Activated naive CD4-positive, alpha-beta T cell treated with anti-CD3 and anti-CD28 coated beads, Interleukin-2, amount 50 U/mL, for 16 hours (primary cell): Measurements from ENCODE around the gene OR10W1.

Experiments used
- DNase-seq: peaks from one replicate; pipeline ENCODE4 v3.0.0-alpha.2; 2020

Gene OR10W1

DNA sequence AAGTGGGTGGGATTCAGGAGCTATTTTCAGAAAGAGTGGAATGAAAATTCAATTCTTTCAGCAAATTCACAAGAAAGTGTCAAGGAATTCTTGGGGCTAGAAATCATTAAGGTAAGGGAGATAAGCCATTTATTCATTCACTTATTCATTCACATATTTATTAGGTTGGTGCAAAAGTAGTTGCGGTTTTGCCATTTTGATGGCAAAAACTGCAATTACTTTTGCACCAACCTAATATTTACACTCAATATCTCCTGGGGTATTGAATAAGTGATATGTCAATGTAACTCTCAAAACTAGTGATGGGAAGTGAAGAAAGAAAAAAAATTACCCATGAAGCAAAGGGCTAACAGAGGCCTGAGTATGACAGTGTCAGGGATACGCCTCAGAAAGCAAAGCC is at the start of gene OR10W1:
TSS of gene OR10W1 (minus strand) at position 119 of the 400 bp plus-strand sequence. CDS start 402 bp downstream, outside the sequence.
- no peak for DNase-seq

- DNase-seq = no peak
Observed at GRCh38 chr11:58316142-58316541, 48.1 kb upstream of the OR10W1 start.

- no peak for DNase-seq
Observed at GRCh38 chr11:58301576-58301975, 33.5 kb upstream of the OR10W1 start.

DNA sequence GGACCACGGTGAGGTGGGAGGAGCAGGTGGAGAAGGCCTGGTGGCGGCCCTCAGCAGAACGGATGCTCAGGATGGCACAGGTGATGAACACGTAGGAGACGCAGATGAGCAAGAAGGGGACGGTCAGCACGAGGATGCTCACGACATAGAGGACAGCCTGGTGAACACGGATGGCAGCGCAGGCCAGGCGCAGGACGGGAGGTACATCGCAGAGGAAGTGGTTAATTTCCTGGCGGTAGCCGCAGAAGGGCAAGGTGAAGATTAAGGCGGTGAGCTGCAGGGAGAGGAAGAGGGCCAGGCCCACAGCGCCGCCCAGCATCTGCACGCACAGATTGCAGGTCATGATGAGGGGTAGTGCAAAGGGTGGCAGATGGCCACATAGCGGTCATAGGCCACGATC is 24.0 kb upstream of the OR10W1 start:
- DNase-seq = no peak

- no peak for DNase-seq
Observed at GRCh38 chr11:58289266-58289665, 21.2 kb upstream of the OR10W1 start.

DNA sequence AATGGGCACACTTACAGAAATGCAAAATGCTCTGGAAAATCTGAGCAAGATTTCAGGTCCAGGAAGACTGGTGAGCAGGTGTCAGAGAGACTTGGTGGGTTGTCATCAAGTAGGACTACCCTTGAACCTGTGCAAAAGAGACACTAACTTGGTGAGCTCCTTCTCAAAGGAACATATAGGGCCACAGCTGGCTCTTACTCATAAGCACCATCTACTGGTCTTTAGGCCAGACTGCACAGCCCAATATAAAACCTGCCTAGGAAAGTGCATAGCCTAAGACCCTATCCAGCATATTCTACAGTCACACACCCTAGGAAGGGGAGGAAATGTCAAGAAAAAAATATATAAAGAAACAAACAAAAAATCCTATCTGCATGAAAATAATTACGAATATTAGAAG is 18.2 kb upstream of the OR10W1 start:
- DNase-seq = no peak

GRCh38 chr11:58285483-58286040 is 17.5 kb upstream of the OR10W1 start:
- no peak for DNase-seq

GRCh38 chr11:58276151-58276550 is 8.1 kb upstream of the OR10W1 start:
- DNase-seq = no peak

DNA sequence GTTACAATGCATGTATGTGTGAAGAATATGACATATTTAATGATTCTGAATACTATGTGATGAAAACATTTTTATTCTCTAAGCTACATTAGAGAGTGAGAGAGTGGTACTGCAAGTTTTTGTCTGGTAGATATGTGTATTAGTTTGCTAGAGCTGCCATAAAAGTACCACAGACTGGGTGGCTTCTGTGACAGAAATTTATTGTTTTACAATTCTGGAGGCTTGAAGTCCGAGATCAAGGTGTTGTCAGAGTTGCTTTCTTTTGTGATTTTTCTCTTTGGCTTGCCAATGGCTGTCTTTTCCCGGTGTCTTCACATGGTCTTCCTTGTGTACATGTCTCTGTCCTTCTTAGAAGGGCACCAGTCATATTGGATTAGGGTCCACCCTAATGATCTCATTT is 6.9 kb upstream of the OR10W1 start:
- DNase-seq = no peak

DNA sequence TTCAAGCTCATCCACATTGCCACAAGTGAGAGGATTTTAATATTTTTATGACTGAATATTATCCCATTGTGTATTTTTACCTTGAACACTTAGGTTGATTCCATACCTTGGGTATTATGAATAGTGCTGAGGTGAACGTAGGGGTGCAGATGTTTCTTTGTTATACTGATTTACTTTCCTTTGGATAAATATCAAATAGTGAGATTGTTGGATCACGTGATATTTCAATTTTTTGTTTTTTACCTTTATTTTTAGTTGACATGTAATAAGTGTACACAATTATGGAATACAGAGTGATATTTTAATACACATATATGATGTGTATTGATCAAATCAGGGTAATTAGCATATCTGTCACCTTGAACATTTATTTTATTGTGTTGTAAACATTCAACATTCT is 8.1 kb downstream of the OR10W1 start:
- no peak for DNase-seq

- DNase-seq = no peak
Observed at GRCh38 chr11:58254936-58255335, 13.1 kb downstream of the OR10W1 start.

DNA sequence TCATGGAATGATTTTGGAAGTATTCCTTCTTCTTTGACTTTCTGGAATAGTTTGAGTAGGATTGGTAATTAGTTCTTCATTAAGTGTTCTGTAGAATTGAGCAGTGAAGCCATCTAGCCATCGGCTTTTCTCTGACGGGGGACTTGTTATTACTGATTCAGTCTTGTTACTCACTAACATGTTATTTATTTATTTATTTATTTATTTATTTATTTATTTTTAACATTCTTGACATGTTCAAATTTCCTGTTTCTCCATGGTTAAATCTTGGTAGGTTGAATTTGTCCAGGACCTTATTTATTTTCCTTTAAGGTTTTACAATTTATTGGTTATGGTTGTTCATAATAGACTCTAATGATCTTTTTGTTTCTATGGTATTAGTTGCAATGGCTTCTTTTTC is 24.1 kb downstream of the OR10W1 start:
- no peak for DNase-seq

DNA sequence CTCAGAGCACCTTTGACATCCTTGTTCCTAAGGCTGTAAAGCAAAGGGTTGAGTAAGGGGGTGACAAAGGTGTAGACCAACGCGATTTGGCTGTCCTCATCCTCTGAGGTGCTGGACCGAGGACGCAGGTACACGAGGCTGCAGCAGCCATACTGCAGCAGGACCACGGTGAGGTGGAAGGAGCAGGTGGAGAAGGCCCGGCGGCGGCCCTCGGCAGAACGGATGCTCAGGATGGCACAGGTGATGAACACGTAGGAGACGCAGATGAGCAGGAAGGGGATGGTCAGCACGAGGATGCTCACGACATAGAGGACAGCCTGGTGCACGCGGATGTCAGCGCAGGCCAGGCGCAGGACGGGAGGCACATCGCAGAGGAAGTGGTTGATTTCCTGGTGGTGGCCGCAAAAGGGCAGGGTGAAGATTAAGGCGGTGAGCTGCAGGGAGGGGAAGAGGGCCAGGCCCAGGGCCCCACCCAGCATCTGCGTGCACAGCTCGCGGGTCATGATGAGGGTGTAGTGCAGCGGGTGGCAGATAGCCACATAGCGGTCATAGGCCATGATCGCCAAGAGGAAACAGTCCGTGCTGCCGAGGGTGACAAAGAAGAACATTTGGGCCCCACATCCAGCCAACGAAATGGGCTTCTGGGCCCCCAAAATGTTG is 40.0 kb downstream of the OR10W1 start:
- DNase-seq = no peak

DNA sequence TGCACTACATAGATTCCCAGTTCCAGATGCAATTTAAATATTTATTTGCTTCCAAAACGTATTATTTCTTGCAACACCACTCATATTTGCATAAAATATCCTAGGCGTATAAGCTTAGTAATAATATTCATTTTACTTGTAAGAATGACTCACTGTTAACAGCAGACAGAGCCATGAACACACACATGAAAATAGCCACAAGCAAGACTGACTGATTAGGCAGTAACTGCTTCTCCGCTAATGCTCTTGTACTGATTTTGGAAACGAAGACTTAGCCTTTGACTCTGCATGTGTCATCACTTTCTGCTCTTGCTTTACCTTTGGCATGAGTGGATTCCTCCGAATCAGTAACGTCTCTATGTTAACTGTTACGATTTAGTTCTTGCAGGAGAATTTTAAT is 45.3 kb downstream of the OR10W1 start:
- no peak for DNase-seq
